GM12872 (cell line): ENCODE results near the gene PSMB9.

Experiments
- TF ChIP-seq, protein P1 (sequence below): IDR thresholded peaks from 3 replicates; pipeline ENCODE4 v1.5.1; 2011; ENCODE audit warnings: low read depth, mild to moderate bottlenecking, low read length, moderate library complexity; ENCODE audit not compliant: insufficient read depth

Gene PSMB9

DNA sequence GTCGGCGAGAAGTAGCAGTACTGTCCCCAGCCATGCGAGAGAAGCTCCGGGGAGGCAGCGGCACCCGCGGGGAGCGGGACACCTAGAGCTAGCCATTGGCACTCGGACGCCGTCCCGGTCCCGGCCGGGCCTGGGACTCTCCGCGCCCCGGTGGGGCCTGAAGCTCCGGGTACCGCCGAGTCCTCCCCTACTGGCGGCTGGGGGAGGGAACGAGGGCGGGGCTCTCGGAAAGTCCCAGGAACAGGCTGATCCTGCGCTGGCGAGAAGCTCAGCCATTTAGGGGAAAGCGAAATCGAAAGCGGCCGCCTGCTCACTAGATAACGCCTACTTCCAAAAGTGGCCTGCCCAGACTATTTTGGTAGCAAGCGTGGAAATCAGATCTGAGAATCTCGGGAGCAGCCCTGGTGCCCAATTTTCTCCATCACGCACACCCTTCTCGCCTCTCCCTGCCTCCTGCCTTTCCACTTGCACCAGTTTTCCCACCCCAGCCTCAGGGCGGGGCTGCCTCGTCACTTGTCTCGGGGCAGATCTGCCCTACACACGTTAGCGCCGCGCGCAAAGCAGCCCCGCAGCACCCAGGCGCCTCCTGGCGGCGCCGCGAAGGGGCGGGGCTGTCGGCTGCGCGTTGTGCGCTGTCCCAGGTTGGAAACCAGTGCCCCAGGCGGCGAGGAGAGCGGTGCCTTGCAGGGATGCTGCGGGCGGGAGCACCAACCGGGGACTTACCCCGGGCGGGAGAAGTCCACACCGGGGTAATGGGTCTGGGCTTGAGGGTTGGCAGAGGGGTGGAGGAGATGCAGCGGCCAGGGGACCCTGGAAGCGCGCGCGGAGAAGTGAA lies at the start of gene PSMB9, which contains the start of gene TAP1:
TSS of gene PSMB9 (plus strand) at position 652 of the 835 bp plus-strand sequence. CDS start at position 690, 38 bp downstream.
TSS of gene TAP1 (minus strand) at position 164 of the 835 bp plus-strand sequence. CDS start at position 96, 68 bp downstream.
- TF ChIP-seq, protein P1, sequence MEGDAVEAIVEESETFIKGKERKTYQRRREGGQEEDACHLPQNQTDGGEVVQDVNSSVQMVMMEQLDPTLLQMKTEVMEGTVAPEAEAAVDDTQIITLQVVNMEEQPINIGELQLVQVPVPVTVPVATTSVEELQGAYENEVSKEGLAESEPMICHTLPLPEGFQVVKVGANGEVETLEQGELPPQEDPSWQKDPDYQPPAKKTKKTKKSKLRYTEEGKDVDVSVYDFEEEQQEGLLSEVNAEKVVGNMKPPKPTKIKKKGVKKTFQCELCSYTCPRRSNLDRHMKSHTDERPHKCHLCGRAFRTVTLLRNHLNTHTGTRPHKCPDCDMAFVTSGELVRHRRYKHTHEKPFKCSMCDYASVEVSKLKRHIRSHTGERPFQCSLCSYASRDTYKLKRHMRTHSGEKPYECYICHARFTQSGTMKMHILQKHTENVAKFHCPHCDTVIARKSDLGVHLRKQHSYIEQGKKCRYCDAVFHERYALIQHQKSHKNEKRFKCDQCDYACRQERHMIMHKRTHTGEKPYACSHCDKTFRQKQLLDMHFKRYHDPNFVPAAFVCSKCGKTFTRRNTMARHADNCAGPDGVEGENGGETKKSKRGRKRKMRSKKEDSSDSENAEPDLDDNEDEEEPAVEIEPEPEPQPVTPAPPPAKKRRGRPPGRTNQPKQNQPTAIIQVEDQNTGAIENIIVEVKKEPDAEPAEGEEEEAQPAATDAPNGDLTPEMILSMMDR, result peak; percentile 78

GRCh38 chr6:32807020-32807580 lies 46.9 kb upstream of the PSMB9 start:
- TF ChIP-seq, protein P1, result peak; percentile 35; the same call in 1 of the 3 replicates

DNA sequence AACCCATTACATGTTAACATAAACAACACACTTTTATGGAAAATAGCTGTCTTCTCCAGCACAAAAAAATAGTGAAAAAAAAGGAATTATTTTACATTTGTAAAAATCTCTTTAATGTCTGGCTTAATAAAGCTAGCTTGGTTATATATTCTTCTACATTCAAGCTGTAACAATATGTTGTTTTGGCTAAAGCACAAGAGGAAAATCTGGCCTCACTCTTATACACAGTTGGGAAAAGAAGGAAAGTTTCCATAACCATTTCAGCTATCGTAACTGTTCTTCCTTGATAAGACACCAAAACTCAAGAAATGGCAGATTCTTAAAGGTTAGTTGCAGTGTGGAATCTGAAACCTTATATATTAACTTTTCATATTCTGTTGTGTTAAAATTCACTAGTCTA lies 44.8 kb upstream of the PSMB9 start:
- TF ChIP-seq, protein P1, result no peak

DNA sequence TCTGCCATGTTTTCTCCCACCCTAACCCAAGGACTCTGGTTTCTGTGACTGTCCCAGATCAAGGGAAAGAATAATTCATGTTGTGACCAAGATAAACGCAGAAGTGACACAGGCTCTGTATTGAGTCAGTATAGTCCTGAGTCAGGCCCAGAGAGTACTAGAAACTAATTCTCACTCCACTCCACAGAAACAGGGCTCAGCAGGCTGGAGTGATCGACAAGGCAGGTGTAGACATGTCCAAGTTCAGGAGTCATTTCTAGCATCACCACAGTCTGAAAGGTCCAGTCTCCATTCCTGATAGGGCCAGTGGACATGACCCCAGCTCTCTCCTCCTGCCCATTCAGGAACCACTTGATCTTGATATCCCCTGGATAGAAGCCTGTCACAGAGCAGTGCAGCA lies 39.8 kb upstream of the PSMB9 start:
- TF ChIP-seq, protein P1, result no peak

GRCh38 chr6:32815115-32815514 lies 38.9 kb upstream of the PSMB9 start:
- TF ChIP-seq, protein P1, result no peak

DNA sequence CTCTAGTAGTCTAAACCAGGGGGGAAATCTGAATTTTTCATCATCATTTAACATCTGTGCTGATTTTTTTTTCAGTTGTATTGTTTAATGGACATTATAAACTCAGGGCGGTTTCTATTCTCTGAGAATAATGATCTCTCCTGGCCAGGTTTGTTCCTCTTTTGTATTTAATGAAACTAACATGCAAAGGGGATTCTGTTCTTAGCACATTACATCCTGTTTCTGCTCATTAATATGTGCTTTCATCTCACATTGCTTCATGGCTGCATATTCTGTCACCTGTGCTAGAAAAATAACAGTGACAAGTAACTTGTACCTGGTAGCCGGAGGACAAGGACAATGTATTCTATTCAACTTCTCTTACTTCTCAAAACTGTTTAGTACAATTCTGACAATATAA lies 38.0 kb upstream of the PSMB9 start:
- TF ChIP-seq, protein P1, result no peak

DNA sequence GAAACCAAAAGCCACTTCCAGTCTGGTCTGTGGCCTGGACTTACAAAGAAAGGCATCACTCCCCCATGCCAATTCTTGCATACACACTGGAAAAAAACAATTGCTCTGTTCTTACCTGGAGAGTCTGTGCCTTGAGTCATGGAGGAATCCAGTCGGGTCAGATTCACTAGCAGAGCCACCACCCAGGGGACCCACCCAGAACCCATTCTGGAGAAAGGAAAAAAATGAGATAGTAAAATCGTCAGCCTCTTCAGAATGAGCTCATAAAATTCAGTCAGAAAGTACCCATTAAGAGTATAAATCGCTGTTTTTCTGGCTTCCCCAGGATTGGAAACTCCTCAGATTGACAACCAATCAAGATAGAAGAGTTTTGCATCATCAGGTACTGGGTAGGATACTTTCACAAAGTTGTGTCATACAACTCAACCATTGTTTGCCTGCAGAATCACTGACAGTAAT lies 37.2 kb upstream of the PSMB9 start, which contains the start of gene HLA-DOB:
TSS of gene HLA-DOB (minus strand) at position 257 of the 459 bp plus-strand sequence. CDS start at position 206, 51 bp downstream.
- TF ChIP-seq, protein P1, result no peak
